Measurements from ENCODE around the gene NAALADL2. TPM values are rescaled to one million over a fixed set of nuclear protein-coding genes. Genes with fewer than 3 reads are reported as not detected.
A peak's percentile ranks its signal among the peaks of the same experiment; 100 is the strongest.

NAALADL2 gene
- total RNA-seq, 1 experiment from 2014 or later: 1.9 TPM

GRCh38 chr3:174812172-174812862 is 46.8 kb upstream of the NAALADL2 start:
- no TSS peak for BruUV-seq (replicated peaks)
- H3K4me3 ChIP-seq (ENCODE audit: low read length): no peak overlapping the region
- no peak overlapping the region for H3K9ac ChIP-seq (ENCODE audit: low read length)
- H2AFZ ChIP-seq (ENCODE audit: low read length): no peak overlapping the region
- DNase-seq: peak; percentile 11
- no peaks in the 10 kb centered on the region for H4K20me1 ChIP-seq (ENCODE audit: low read length)
- ChIA-PET POLR2A (ENCODE audit: unreplicated experiment) (no interaction called here), CTCF (no interaction called here)
- H3K4me2 ChIP-seq (ENCODE audit: low read length): no peak overlapping the region
- no peaks in the 10 kb centered on the region for H3K36me3 ChIP-seq (ENCODE audit: low read depth, low read length)
- no peaks in the 10 kb centered on the region for H3F3A ChIP-seq (ENCODE audit: low read length, unreplicated experiment)
- no peaks in the 10 kb centered on the region for H3K4me1 ChIP-seq (ENCODE audit: insufficient read depth, low read length)
- H3K9me2 ChIP-seq (replicated peaks; ENCODE audit: low read length): no peaks in the 10 kb centered on the region
- TF ChIP-seq EZH2 (IDR thresholded peaks at IDR 0.05; ENCODE audit: low read length, unreplicated experiment): no peak
- TF ChIP-seq EZH2phosphoT487 (IDR thresholded peaks at IDR 0.05; ENCODE audit: borderline replicate concordance, low read length): no peak
- TF ChIP-seq CTCF (conservative IDR thresholded peaks at IDR 0.05; ENCODE audit: low read depth, low read length): no peak
- no peaks in the 10 kb centered on the region for H3K79me2 ChIP-seq (ENCODE audit: low read length)
- H3K27ac ChIP-seq (ENCODE audit: low read length): no peak overlapping the region
- H3K9me3 ChIP-seq (ENCODE audit: low read length): no peaks in the 10 kb centered on the region
- intact Hi-C loops (cut with micrococcal nuclease): no loop called here
- H3K27me3 ChIP-seq (ENCODE audit: low read length): no peaks in the 10 kb centered on the region
- ATAC-seq: peak; percentile 55; the same call in 1 of the 2 replicates

- no peaks in the 10 kb centered on the region for H3K27me3 ChIP-seq (ENCODE audit: low read length)
- intact Hi-C loops (cut with micrococcal nuclease): no loop called here
- ChIA-PET POLR2A (ENCODE audit: unreplicated experiment) (no interaction called here), CTCF (no interaction called here)
- H3K9me2 ChIP-seq (replicated peaks; ENCODE audit: low read length): no peaks in the 10 kb centered on the region
- no peak for ATAC-seq
- no peaks in the 10 kb centered on the region for H3K4me1 ChIP-seq (ENCODE audit: insufficient read depth, low read length)
- H4K20me1 ChIP-seq (ENCODE audit: low read length): no peaks in the 10 kb centered on the region
- no peak overlapping the region for H3K27ac ChIP-seq (ENCODE audit: low read length)
- H3K4me3 ChIP-seq (ENCODE audit: low read length): no peak overlapping the region
- no peak overlapping the region for H2AFZ ChIP-seq (ENCODE audit: low read length)
- H3K9ac ChIP-seq (ENCODE audit: low read length): no peak overlapping the region
- H3K4me2 ChIP-seq (ENCODE audit: low read length): no peak overlapping the region
- H3K79me2 ChIP-seq (ENCODE audit: low read length): no peaks in the 10 kb centered on the region
- DNase-seq: no peak
- no peaks in the 10 kb centered on the region for H3K36me3 ChIP-seq (ENCODE audit: low read depth, low read length)
- no peaks in the 10 kb centered on the region for H3F3A ChIP-seq (ENCODE audit: low read length, unreplicated experiment)
- no peaks in the 10 kb centered on the region for H3K9me3 ChIP-seq (ENCODE audit: low read length)
- BruUV-seq (replicated peaks): no TSS peak
- TF ChIP-seq EZH2phosphoT487 (IDR thresholded peaks at IDR 0.05; ENCODE audit: borderline replicate concordance, low read length) (no peak), CTCF (conservative IDR thresholded peaks at IDR 0.05; ENCODE audit: low read depth, low read length) (no peak), EZH2 (IDR thresholded peaks at IDR 0.05; ENCODE audit: low read length, unreplicated experiment) (no peak)
Measured at GRCh38 chr3:174815750-174816149, 43.4 kb upstream of the NAALADL2 start.

GRCh38 chr3:174820885-174821284 is 38.2 kb upstream of the NAALADL2 start:
- no peaks in the 10 kb centered on the region for H3K36me3 ChIP-seq (ENCODE audit: low read depth, low read length)
- no peaks in the 10 kb centered on the region for H3K9me2 ChIP-seq (replicated peaks; ENCODE audit: low read length)
- H3K27me3 ChIP-seq (ENCODE audit: low read length): no peaks in the 10 kb centered on the region
- DNase-seq (no peak), ATAC-seq (no peak)
- ChIA-PET POLR2A (ENCODE audit: unreplicated experiment) (no interaction called here), CTCF (no interaction called here)
- no peaks in the 10 kb centered on the region for H3F3A ChIP-seq (ENCODE audit: low read length, unreplicated experiment)
- H4K20me1 ChIP-seq (ENCODE audit: low read length): no peaks in the 10 kb centered on the region
- H3K79me2 ChIP-seq (ENCODE audit: low read length): no peaks in the 10 kb centered on the region
- intact Hi-C loops (cut with micrococcal nuclease): no loop called here
- H3K4me3 ChIP-seq (ENCODE audit: low read length): no peak overlapping the region
- no peaks in the 10 kb centered on the region for H3K4me1 ChIP-seq (ENCODE audit: insufficient read depth, low read length)
- no peak overlapping the region for H2AFZ ChIP-seq (ENCODE audit: low read length)
- TF ChIP-seq EZH2 (IDR thresholded peaks at IDR 0.05; ENCODE audit: low read length, unreplicated experiment): no peak
- no peak for TF ChIP-seq CTCF (conservative IDR thresholded peaks at IDR 0.05; ENCODE audit: low read depth, low read length)
- no peak for TF ChIP-seq EZH2phosphoT487 (IDR thresholded peaks at IDR 0.05; ENCODE audit: borderline replicate concordance, low read length)
- no peaks in the 10 kb centered on the region for H3K9me3 ChIP-seq (ENCODE audit: low read length)
- no peak overlapping the region for H3K27ac ChIP-seq (ENCODE audit: low read length)
- H3K9ac ChIP-seq (ENCODE audit: low read length): no peak overlapping the region
- H3K4me2 ChIP-seq (ENCODE audit: low read length): no peak overlapping the region
- no TSS peak for BruUV-seq (replicated peaks)
